GM20000 (cell line): ENCODE data around the gene NUP93.

Experiments
- DNase-seq: peaks from one replicate; pipeline ENCODE4 v3.0.0; 2012; ENCODE audit warnings: low spot score
- CTCF ChIP-seq: IDR thresholded peaks from 2 replicates; pipeline ENCODE4 v1.5.1; 2012; ENCODE audit warnings: mild to moderate bottlenecking, control low read depth; ENCODE audit errors: extremely low read depth, missing control alignments

Gene NUP93

GRCh38 chr16:56869513-56870275 is 139.8 kb downstream of the NUP93 start:
- peak; percentile 61 for DNase-seq

GRCh38 chr16:56870276-56870888 is 140.5 kb downstream of the NUP93 start:
- no peak for DNase-seq
- TF ChIP-seq CTCF = no peak

More at GRCh38 chr16:56869513-56870275, 139.8 kb downstream of the NUP93 start:
- TF ChIP-seq CTCF = no peak

GRCh38 chr16:56871172-56871593 is 141.3 kb downstream of the NUP93 start:
- peak; percentile 62 for DNase-seq
- no peak for TF ChIP-seq CTCF

GRCh38 chr16:56872863-56873391 is 143.0 kb downstream of the NUP93 start:
- no peak for DNase-seq
- no peak for TF ChIP-seq CTCF

- DNase-seq = no peak
- TF ChIP-seq CTCF = no peak
Observed at GRCh38 chr16:56874800-56875199, 144.9 kb downstream of the NUP93 start.

- no peak for DNase-seq
- TF ChIP-seq CTCF = no peak
Observed at GRCh38 chr16:56876048-56876447, 146.1 kb downstream of the NUP93 start.

- TF ChIP-seq CTCF = no peak
- no peak for DNase-seq
Observed at GRCh38 chr16:56877486-56878182, 147.7 kb downstream of the NUP93 start.
